Gastrocnemius medialis (tissue), 4 donors: ENCODE results near the gene OR5K1. TPM values are rescaled to one million over a fixed set of nuclear protein-coding genes. Genes with fewer than 3 reads are reported as not detected.

Experiments used
- ATAC-seq, 2 donors: fragments of 150-250 bp; one replicate each; pipeline ENCODE4 v1.9.1; 2016
- DNase-seq, 2 donors: peaks; one replicate each; pipeline ENCODE4 v3.0.0-alpha.2; 2019
- H3K27ac ChIP-seq, 4 donors: fragments of 200-600 bp; sonication (generic); 1 replicate in 1 of 4; 2 replicates in 3 of 4; pipeline ENCODE4 v1.5.1; 2016 to 2018; ENCODE audit warnings: mild to moderate bottlenecking in 2 of 4, moderate library complexity in 1 of 4
- H3K27me3 ChIP-seq, 3 donors: fragments of 200-600 bp; sonication (generic) in 2 of 3; 1 replicate in 1 of 3; 2 replicates in 2 of 3; pipeline versions ENCODE4 v1.5.1 to v1.6.0; 2016 to 2019; ENCODE audit warnings: mild to moderate bottlenecking in 1 of 3, moderate library complexity in 1 of 3
- H3K36me3 ChIP-seq, 2 donors: fragments of 200-600 bp; sonication (generic) in 1 of 2; one replicate each; pipeline ENCODE4 v1.5.1; 2017 to 2018
- H3K4me1 ChIP-seq, 2 donors: fragments of 200-600 bp; sonication (generic) in 1 of 2; one replicate each; pipeline ENCODE4 v1.5.1; 2016 to 2017; ENCODE audit warnings: mild to moderate bottlenecking in 2 of 2
- H3K4me3 ChIP-seq, 4 donors: fragments of 200-600 bp; sonication (generic) in 3 of 4; 1 replicate in 1 of 4; 2 replicates in 3 of 4; pipeline ENCODE4 v1.5.1; 2016 to 2019; ENCODE audit warnings: mild to moderate bottlenecking in 2 of 4
- H3K9me3 ChIP-seq, 3 donors: fragments of 200-600 bp; sonication (generic) in 2 of 3; 1 replicate in 1 of 3; 2 replicates in 2 of 3; pipeline ENCODE4 v1.5.1; 2016 to 2019
- CTCF ChIP-seq, 5 experiments: fragments of 450-650 bp in 3 of 5; fragments of 200-600 bp in 2 of 5; sonication (generic) in 2 of 5; IDR thresholded peaks in 4 of 5; conservative IDR thresholded peaks in 1 of 5; 1 replicate in 4 of 5; 2 replicates in 1 of 5; pipeline ENCODE4 v1.5.1; 2016 to 2019; ENCODE audit warnings: antibody characterized with exemption in 5 of 5, mild to moderate bottlenecking in 3 of 5, moderate library complexity in 3 of 5
- POLR2A ChIP-seq, 2 donors: fragments of 450-650 bp; IDR thresholded peaks; one replicate each; pipeline ENCODE4 v1.6.1; 2017; ENCODE audit warnings: antibody characterized with exemption in 2 of 2, mild to moderate bottlenecking in 2 of 2, moderate library complexity in 2 of 2
- in situ Hi-C, 4 donors: fragments of 200-750 bp; cut with MboI; loops; one replicate each; pipeline versions ENCODE4 v1.15.0 to v1.8.0; 2017; ENCODE audit warnings: low sequenced_read_pairs in 4 of 4
- intact Hi-C: fragments of 100-400 bp; cut with DNase I; formaldehyde crosslinking; loops from one replicate; pipeline ENCODE4 v1.15.1; 2023; ENCODE audit warnings: low total_unique reads
- total RNA-seq, 4 donors: library from RNA; depleted of rRNA; stranded (reverse); fragments of >200 nt; gene quantifications; one replicate each; pipeline versions ENCODE4 v1.1.0 to v1.2.3, GENCODE V29; 2016

OR5K1 gene
- total RNA-seq, 4 donors from 2014 or later: not detected

GRCh38 chr3:98454929-98455328 lies 8.1 kb upstream of the OR5K1 start:
- H3K27ac ChIP-seq: no peak overlapping the region
- H3K4me3 ChIP-seq: no peak overlapping the region
- H3K4me1 ChIP-seq: no peaks in the 10 kb centered on the region
- no peak for TF ChIP-seq POLR2A (IDR thresholded peaks at IDR 0.05)
- TF ChIP-seq CTCF (IDR thresholded peaks at IDR 0.05 in 4 of 5, conservative IDR thresholded peaks at IDR 0.05 in 1 of 5): no peak
- no peak for ATAC-seq
- no peaks in the 10 kb centered on the region for H3K27me3 ChIP-seq
- DNase-seq: no peak
- in situ Hi-C loops (loop anchor here in 1 of 4 donors (25.0 kb wide), 1 partner anchor 93 kb away; the partner anchor contains the start of gene OR5K4), intact Hi-C loops (no loop called here)
- no peaks in the 10 kb centered on the region for H3K9me3 ChIP-seq
- H3K36me3 ChIP-seq: no peaks in the 10 kb centered on the region

GRCh38 chr3:98457543-98457942 lies 5.5 kb upstream of the OR5K1 start:
- H3K4me1 ChIP-seq: no peaks in the 10 kb centered on the region
- H3K27me3 ChIP-seq: no peaks in the 10 kb centered on the region
- H3K27ac ChIP-seq: no peak overlapping the region
- in situ Hi-C loops (loop anchor here in 1 of 4 donors (25.0 kb wide), 1 partner anchor 95 kb away; the partner anchor contains the start of gene OR5K4), intact Hi-C loops (no loop called here)
- H3K4me3 ChIP-seq: no peak overlapping the region
- H3K36me3 ChIP-seq: no peaks in the 10 kb centered on the region
- no peaks in the 10 kb centered on the region for H3K9me3 ChIP-seq
- ATAC-seq: no peak
- DNase-seq: no peak
- TF ChIP-seq CTCF (IDR thresholded peaks at IDR 0.05 in 4 of 5, conservative IDR thresholded peaks at IDR 0.05 in 1 of 5): no peak
- no peak for TF ChIP-seq POLR2A (IDR thresholded peaks at IDR 0.05)

- no peaks in the 10 kb centered on the region for H3K27me3 ChIP-seq
- no peaks in the 10 kb centered on the region for H3K9me3 ChIP-seq
- no peaks in the 10 kb centered on the region for H3K4me1 ChIP-seq
- in situ Hi-C loops (loop anchor here in 1 of 4 donors (25.0 kb wide), 1 partner anchor 98 kb away; the partner anchor contains the start of gene OR5K4), intact Hi-C loops (no loop called here)
- H3K4me3 ChIP-seq: no peak overlapping the region
- no peaks in the 10 kb centered on the region for H3K36me3 ChIP-seq
- H3K27ac ChIP-seq: no peak overlapping the region
- no peak for TF ChIP-seq CTCF (IDR thresholded peaks at IDR 0.05 in 4 of 5, conservative IDR thresholded peaks at IDR 0.05 in 1 of 5)
- no peak for TF ChIP-seq POLR2A (IDR thresholded peaks at IDR 0.05)
- DNase-seq (no peak), ATAC-seq (no peak)
These were observed 2.8 kb upstream of the OR5K1 start for GRCh38 chr3:98460220-98460619.

GRCh38 chr3:98482717-98483482 lies 19.9 kb downstream of the OR5K1 start:
- intact Hi-C loops (no loop called here), in situ Hi-C loops (no loop called here)
- no peak for ATAC-seq
- Histone ChIP-seq H3K4me3 (no peak overlapping the region), H3K4me1 (no peaks in the 10 kb centered on the region), H3K27ac (no peak overlapping the region), H3K27me3 (no peaks in the 10 kb centered on the region), H3K9me3 (peaks cover 0 to 4% (median 0%) of the 10 kb centered on the region in 3 donors), H3K36me3 (no peaks in the 10 kb centered on the region)
- no peak for DNase-seq
- TF ChIP-seq CTCF (IDR thresholded peaks at IDR 0.05 in 4 of 5, conservative IDR thresholded peaks at IDR 0.05 in 1 of 5): no peak
- TF ChIP-seq POLR2A (IDR thresholded peaks at IDR 0.05): no peak
